ENCODE results near the gene NDRG3.
"Not testable (repeated sequence)": the region's sequence is repeated elsewhere in the genome, so short reads cannot be mapped to it uniquely, and the experiment has no call there.

Gene NDRG3

GRCh38 chr20:36644706-36645095 lies 101.2 kb downstream of the NDRG3 start:
- no peak for DNase-seq (ENCODE audit: low read depth, low spot score)

GRCh38 chr20:36644032-36644705 lies 101.7 kb downstream of the NDRG3 start:
- no peak for DNase-seq (ENCODE audit: low read depth, low spot score)

- DNase-seq (ENCODE audit: low read depth, low spot score) = no peak
These were observed 103.8 kb downstream of the NDRG3 start for GRCh38 chr20:36642136-36642535.

- DNase-seq (ENCODE audit: low read depth, low spot score) = no peak
These were observed 104.4 kb downstream of the NDRG3 start for GRCh38 chr20:36641506-36641843.

- not testable (repeated sequence) for DNase-seq (ENCODE audit: low read depth, low spot score)
These were observed 107.0 kb downstream of the NDRG3 start for GRCh38 chr20:36638876-36639400.

GRCh38 chr20:36634342-36634741 lies 111.5 kb downstream of the NDRG3 start:
- no peak for DNase-seq (ENCODE audit: low read depth, low spot score)

GRCh38 chr20:36633285-36633772 lies 112.6 kb downstream of the NDRG3 start:
- DNase-seq (ENCODE audit: low read depth, low spot score) = no peak

- no peak for DNase-seq (ENCODE audit: low read depth, low spot score)
These were observed 113.2 kb downstream of the NDRG3 start for GRCh38 chr20:36632487-36633284.

- no peak for DNase-seq (ENCODE audit: low read depth, low spot score)
These were observed 113.8 kb downstream of the NDRG3 start for GRCh38 chr20:36632147-36632486.

- DNase-seq (ENCODE audit: low read depth, low spot score) = no peak
These were observed 114.2 kb downstream of the NDRG3 start for GRCh38 chr20:36631646-36632045.

GRCh38 chr20:36629719-36630681 lies 115.9 kb downstream of the NDRG3 start:
- no peak for DNase-seq (ENCODE audit: low read depth, low spot score)

- DNase-seq (ENCODE audit: low read depth, low spot score) = no peak
These were observed 117.8 kb downstream of the NDRG3 start for GRCh38 chr20:36628076-36628475.

GRCh38 chr20:36624944-36625324 lies 121.0 kb downstream of the NDRG3 start:
- DNase-seq (ENCODE audit: low read depth, low spot score) = no peak

- DNase-seq (ENCODE audit: low read depth, low spot score) = peak; percentile 8
These were observed 121.6 kb downstream of the NDRG3 start for GRCh38 chr20:36624068-36624943.

GRCh38 chr20:36623444-36623843 lies 122.4 kb downstream of the NDRG3 start:
- no peak for DNase-seq (ENCODE audit: low read depth, low spot score)

- DNase-seq (ENCODE audit: low read depth, low spot score) = no peak
These were observed 125.0 kb downstream of the NDRG3 start for GRCh38 chr20:36620917-36621316.

GRCh38 chr20:36614781-36615557 lies 130.9 kb downstream of the NDRG3 start:
- peak; percentile 59 for DNase-seq (ENCODE audit: low read depth, low spot score)

GRCh38 chr20:36613974-36614373 lies 131.9 kb downstream of the NDRG3 start:
- no peak for DNase-seq (ENCODE audit: low read depth, low spot score)

- DNase-seq (ENCODE audit: low read depth, low spot score) = no peak
These were observed 134.3 kb downstream of the NDRG3 start for GRCh38 chr20:36611625-36612024.

GRCh38 chr20:36608388-36608728 lies 137.5 kb downstream of the NDRG3 start:
- DNase-seq (ENCODE audit: low read depth, low spot score) = not testable (repeated sequence)
